ENCODE results near the gene OR6C76. TPM values are rescaled to one million over a fixed set of nuclear protein-coding genes. Genes with fewer than 3 reads are reported as not detected.
"Not testable (repeated sequence)": the region's sequence is repeated elsewhere in the genome, so short reads cannot be mapped to it uniquely, and the experiment has no call there.

The OR6C76 gene
- total and polyA plus RNA-seq, 2 of the 8 experiments (the other 6 are each of a cell fraction or from before 2014, with no cell fraction given) = not detected

- FAIRE-seq; H2BK5ac ChIP-seq (ENCODE audit: low read depth, low read length); CTCF ChIA-PET (ENCODE audit: partially characterized antibody); H3K23ac ChIP-seq (ENCODE audit: insufficient read length); H3K27ac ChIP-seq (ENCODE audit: low read depth, low read length); H3K36me3 ChIP-seq (ENCODE audit: control insufficient read depth in 2 of 4, insufficient read depth in 4 of 4, low read length in 3 of 4); H3K4ac ChIP-seq (replicated peaks; ENCODE audit: insufficient read length, low read depth, low read length); H3K27me3 ChIP-seq (replicated peaks in 1 of 4; ENCODE audit: control insufficient read depth in 3 of 4, extremely low read depth in 1 of 4, insufficient read depth in 3 of 4, low read length in 3 of 4); H3K79me2 ChIP-seq (ENCODE audit: control insufficient read depth in 1 of 2, insufficient read depth in 2 of 2, low read length in 2 of 2); H3K4me3 ChIP-seq (ENCODE audit: extremely low read depth in 1 of 4, insufficient read depth in 2 of 4, low read depth in 3 of 4, low read length in 4 of 4); H2BK120ac ChIP-seq (replicated peaks; ENCODE audit: low read depth, low read length); H2BK12ac ChIP-seq (ENCODE audit: low read depth, low read length); H3K79me1 ChIP-seq (ENCODE audit: low read depth, low read length); H4K5ac ChIP-seq (ENCODE audit: insufficient read length, low read depth, low read length); H3K4me2 ChIP-seq (ENCODE audit: insufficient read depth in 1 of 2, low read depth in 2 of 2, low read length in 2 of 2); H2BK20ac ChIP-seq (ENCODE audit: low read length); H4K20me1 ChIP-seq (replicated peaks in 1 of 2; ENCODE audit: control insufficient read depth in 1 of 2, insufficient read depth in 2 of 2, low read length in 2 of 2); H4K91ac ChIP-seq (replicated peaks; ENCODE audit: insufficient read length, low read length); H2BK15ac ChIP-seq (ENCODE audit: low read length); H3K56ac ChIP-seq (replicated peaks; ENCODE audit: insufficient read length, low read depth, low read length); H2AFZ ChIP-seq (ENCODE audit: low read length); POLR2A ChIA-PET (ENCODE audit: partially characterized antibody); H3K18ac ChIP-seq (ENCODE audit: extremely low read depth, low read length); H3K9ac ChIP-seq (replicated peaks in 1 of 4; ENCODE audit: extremely low read depth in 1 of 4, low read depth in 3 of 4, low read length in 3 of 4); H3K23me2 ChIP-seq (ENCODE audit: low read depth, low read length); H3K9me3 ChIP-seq (ENCODE audit: insufficient read depth in 2 of 2, low read depth in 1 of 2, low read length in 1 of 2); H3K14ac ChIP-seq (ENCODE audit: insufficient read length); H4K8ac ChIP-seq (ENCODE audit: extremely low read depth, insufficient read depth, low read length); H3K4me1 ChIP-seq (replicated peaks in 1 of 4; ENCODE audit: control insufficient read depth in 3 of 4, insufficient read depth in 4 of 4, low read length in 3 of 4); DNase-seq (ENCODE audit: low read depth in 1 of 2, low spot score in 2 of 2); H2AK5ac ChIP-seq (ENCODE audit: low read depth, low read length): not testable (repeated sequence)
- WGBS, 2 experiments (ENCODE audit: extremely low coverage in 1 of 2, insufficient coverage in 1 of 2, insufficient read length in 1 of 2, insufficient replicate concordance in 2 of 2, low coverage in 1 of 2, low lambda C conversion rate in 2 of 2, missing lambda C conversion rate in 1 of 2) = 94% methylated on average over 5 of the region's 6 CpGs; no CpG with 5 or more reads in 1 of the 2 experiments
- peak; percentile 5 to 33; a peak in 3 of 4 replicates for TF ChIP-seq RAD21 (IDR thresholded peaks at IDR 0.05 in 1 of 2, conservative IDR thresholded peaks at IDR 0.05 in 1 of 2; ENCODE audit: low read depth in 2 of 2, low read length in 2 of 2)
Measured at GRCh38 chr12:55413498-55414388, 12.3 kb upstream of the OR6C76 start.

Data from H1 (cell line).